ENCODE measurements around the gene STRADA.

Gene STRADA

GRCh38 chr17:63685578-63685977, 56.0 kb downstream of the STRADA start:
- DNase-seq (ENCODE audit: low read depth in 2 of 2): no peak

GRCh38 chr17:63685041-63685440, 56.6 kb downstream of the STRADA start:
- DNase-seq (ENCODE audit: low read depth in 2 of 2): no peak

- no peak for DNase-seq (ENCODE audit: low read depth in 2 of 2)
These were observed 58.6 kb downstream of the STRADA start for GRCh38 chr17:63682981-63683380.

GRCh38 chr17:63682441-63682840, 59.2 kb downstream of the STRADA start:
- no peak for DNase-seq (ENCODE audit: low read depth in 2 of 2)

- no peak for DNase-seq (ENCODE audit: low read depth in 2 of 2)
These were observed 60.1 kb downstream of the STRADA start for GRCh38 chr17:63681530-63681929.

GRCh38 chr17:63680700-63681099, 60.9 kb downstream of the STRADA start:
- DNase-seq (ENCODE audit: low read depth in 2 of 2): no peak

GRCh38 chr17:63679214-63679613, 62.4 kb downstream of the STRADA start:
- DNase-seq (ENCODE audit: low read depth in 2 of 2): no peak

GRCh38 chr17:63676584-63676983, 65.0 kb downstream of the STRADA start:
- DNase-seq (ENCODE audit: low read depth in 2 of 2): no peak

- no peak for DNase-seq (ENCODE audit: low read depth in 2 of 2)
These were observed 65.7 kb downstream of the STRADA start for GRCh38 chr17:63675607-63676546.

GRCh38 chr17:63675231-63675606, 66.4 kb downstream of the STRADA start:
- DNase-seq (ENCODE audit: low read depth in 2 of 2): no peak

- no peak for DNase-seq (ENCODE audit: low read depth in 2 of 2)
These were observed 68.7 kb downstream of the STRADA start for GRCh38 chr17:63672856-63673255.

GRCh38 chr17:63665527-63666214, 75.9 kb downstream of the STRADA start:
- no peak for DNase-seq (ENCODE audit: low read depth in 2 of 2)

GRCh38 chr17:63659850-63660249, 81.7 kb downstream of the STRADA start:
- DNase-seq (ENCODE audit: low read depth in 2 of 2): no peak

- no peak for DNase-seq (ENCODE audit: low read depth in 2 of 2)
These were observed 83.2 kb downstream of the STRADA start for GRCh38 chr17:63658366-63658765.

- no peak for DNase-seq (ENCODE audit: low read depth in 2 of 2)
These were observed 83.8 kb downstream of the STRADA start for GRCh38 chr17:63657786-63658185.

GRCh38 chr17:63653050-63653449, 88.5 kb downstream of the STRADA start:
- no peak for DNase-seq (ENCODE audit: low read depth in 2 of 2)
